Activated CD4-positive, alpha-beta T cell treated with anti-CD3 and anti-CD28 coated beads for 4 hours (primary cell): ENCODE measurements around the gene DAB2IP.

Source experiments
- DNase-seq, 2 donors: peaks; one replicate each; pipeline ENCODE4 v3.0.0-alpha.2; 2020

The DAB2IP gene

GRCh38 chr9:121821326-121821725 is 169.9 kb downstream of the DAB2IP start:
- no peak for DNase-seq

DNA sequence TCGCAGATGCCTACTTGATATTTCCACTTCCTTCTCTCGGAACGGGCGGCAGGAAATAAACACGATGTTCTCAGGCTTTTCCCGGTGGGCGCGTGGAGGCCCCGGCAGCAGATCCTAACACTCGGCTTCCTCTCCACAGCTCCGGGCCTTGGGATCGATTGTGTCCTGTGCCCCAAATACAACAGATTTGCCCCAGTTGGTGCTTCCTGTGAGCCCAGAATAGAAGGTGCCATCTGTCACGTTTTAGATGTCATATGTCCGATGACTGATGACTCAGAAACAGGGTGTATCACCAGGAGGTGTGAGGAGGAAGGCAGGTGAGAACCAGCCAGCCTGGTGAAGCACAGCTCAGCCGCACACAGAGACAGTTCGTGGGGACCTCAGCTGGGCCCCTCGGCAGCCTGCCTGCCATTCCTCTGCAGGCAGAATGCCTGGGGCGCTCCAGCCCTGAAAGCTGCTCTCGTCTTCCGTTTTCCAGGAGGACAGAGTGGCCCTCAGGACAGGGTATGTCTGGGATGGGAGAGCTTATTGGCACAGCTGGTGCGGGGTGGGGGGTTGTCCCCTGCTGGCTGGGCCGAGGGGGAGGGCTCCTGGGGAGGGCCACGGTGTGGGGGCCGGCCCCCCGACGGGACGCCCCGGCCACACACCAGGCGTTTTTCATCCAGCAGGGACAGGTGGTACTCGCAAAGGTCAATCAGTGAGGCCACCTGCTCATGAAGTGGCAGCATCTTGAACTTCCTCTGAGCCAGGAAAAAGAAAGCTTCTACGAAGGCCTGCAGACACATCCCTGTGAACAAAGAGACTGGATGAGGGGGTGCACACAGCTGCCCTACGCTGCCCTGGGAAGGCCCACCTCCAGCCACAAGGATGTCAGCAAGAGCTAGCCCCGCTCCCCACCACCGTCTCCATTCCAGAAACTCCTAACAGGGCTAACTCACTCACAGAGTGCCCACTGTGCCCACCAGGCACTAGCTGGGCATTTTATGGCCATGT is 171.0 kb downstream of the DAB2IP start:
- no peak for DNase-seq

DNA sequence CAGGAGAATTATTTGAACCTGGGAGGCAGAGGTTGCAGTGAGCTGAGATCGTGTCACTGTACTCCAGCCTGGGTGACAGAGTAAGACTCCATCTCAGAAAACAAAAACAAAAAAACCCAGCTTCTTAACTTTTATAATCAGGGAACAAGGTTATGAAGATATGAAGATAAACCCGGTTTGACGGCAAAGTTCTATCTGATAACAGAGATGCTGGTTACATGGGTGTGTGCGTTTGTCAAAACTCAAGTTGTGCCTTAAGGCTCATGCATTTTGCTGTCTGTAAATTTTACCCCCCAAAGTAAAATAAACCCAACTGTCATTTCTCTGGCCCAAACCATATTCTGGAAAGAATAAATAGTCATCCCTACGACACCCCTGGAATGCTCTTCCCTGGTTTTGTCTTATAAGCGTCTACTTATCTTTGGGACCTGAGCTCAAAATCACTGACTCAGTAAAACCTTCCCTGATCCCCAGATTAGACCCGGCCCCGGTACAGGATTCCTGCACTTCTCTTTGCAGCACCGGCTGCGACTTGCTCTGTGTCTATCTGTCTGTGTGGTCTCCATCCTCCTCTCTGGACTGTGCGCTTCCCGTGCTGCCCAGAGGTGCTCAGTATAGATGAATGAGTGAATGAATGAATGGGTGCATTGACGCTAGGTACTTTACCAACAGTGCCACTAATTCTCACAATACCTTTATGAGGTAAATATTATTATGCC is 172.2 kb downstream of the DAB2IP start:
- no peak for DNase-seq

DNA sequence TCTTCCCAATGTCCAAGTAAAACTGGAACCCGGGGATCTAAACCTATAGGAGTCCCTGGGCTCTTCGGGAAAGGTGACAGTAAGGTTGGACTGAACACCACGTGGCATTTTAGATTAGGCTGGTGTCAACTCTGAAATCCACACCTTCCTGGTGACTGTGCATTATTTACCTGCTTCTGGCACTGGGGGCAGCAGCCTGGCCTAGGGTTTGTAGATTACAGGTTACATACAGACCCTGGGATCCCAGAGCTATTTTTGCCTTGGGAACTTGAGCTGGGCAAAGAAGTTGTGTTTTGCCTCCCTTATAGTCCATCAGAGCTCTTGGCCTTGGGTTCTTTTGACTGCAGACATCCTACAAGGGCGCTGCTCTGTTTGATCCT is 173.2 kb downstream of the DAB2IP start:
- DNase-seq = no peak

DNA sequence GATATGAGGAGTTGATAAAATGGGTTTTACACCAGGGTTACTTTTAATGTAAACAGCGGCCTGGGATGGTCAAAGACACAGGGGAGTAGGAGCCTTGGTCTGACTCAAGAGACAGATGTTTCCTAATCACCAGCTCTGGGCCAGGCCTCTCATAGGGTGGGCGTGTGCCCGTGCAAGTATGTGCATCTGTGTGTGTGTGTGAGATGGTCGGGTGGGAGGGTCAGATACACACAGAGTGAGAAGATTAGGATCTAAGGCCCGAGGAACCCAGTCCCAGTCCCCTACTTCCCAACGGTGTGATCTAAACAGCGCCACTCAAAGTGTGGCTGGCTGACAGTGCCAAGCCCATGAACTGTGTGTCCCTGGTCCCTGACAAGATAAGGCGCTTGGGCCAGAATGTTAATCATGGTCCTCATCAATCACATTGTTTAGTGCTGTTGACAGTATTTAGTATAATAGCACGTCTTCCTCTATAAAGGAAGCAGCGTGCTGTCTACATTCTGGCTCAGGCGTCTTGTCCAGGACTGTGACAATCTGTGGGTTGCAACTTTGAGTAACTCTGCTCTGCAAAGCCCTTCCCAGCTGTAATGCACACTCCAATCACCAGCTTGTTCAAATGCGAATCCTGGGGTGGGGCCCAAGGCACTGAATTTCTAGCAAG is 173.7 kb downstream of the DAB2IP start:
- DNase-seq = no peak

DNA sequence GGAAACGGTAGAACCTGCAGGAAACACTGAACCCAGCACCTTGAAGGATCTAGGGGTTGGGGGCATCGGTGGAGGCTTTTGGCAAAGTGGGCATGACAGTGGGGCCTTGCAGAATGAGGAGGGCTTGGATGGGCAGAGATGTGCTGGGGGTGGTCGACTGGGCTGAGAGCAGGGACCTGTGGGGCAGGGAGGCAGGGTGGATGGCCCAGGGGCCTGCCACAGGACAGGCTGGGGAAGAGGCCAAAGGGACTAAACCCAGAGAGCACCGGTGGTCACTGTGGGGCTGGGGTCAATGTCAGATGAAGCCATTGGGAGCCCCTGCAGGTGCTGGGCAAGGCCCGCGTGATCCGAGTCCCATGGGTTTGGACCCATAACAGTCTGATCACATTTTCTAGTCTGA is 175.3 kb downstream of the DAB2IP start:
- no peak for DNase-seq

DNA sequence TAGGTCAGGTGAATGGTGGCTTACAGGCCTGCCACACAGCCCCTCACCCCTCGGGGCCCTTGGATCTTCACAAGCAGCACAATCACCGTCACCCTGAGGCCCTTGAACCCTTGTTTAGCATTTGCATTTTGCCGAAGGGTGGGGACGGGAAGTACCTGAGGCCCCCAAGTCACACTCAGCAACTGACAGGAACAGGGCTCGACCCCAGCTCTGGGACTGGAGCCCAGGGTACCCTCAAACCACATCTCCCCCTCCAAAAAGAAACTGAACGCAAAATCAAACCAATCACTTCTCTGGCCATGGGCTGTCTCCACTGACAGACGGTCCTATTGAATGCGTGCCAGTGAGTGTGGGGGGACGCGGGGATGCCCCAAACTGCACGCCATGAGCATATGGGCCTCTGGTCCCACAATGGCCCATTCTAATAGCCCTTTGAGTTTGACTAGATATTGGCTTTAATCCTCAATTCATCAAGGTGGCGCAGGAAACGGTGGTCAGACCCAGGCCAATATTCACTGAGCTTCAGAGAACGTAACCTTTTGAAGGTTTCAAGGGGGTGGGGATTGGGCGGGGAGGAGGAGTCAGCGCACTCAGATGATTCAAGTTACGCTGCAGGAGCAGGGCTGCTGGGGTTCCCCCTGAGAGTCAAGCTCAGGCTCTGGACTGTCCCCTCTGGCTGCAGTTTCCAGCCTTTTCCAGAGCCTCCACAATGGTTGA is 176.0 kb downstream of the DAB2IP start:
- DNase-seq = no peak

DNA sequence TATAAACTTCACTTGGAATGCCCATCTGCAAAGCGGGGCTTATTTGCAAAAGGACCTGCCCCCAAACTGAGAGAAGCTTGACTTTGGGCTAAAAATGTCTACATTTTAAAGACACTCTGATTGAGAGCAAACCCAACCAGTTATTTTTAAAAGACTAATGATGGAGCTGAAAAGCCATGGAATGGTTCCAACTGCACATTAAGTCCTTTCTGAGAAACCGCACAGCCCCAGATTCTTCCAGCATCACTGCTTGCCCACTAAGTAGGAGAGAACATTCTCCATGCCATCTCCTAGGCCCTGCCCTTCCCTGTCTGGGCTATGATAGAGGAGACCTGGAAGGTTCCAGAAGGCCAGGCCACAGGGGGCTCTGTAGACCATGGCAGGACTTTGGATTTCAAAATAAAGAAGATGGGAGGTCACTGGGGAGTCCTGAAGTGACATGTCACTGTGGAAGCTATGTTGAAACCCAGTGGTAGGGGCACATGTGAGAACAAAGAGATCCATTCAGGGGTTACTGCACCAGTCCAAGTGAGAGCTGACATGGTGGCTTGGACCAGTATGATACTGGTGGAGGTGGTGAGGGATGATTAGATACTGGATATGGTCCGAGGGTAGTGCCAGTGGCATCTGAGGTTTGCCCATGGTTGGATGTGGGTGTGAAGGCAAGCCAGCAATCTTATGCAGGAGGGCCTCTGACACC is 179.2 kb downstream of the DAB2IP start:
- no peak for DNase-seq

GRCh38 chr9:121831869-121832268 is 180.4 kb downstream of the DAB2IP start:
- no peak for DNase-seq

DNA sequence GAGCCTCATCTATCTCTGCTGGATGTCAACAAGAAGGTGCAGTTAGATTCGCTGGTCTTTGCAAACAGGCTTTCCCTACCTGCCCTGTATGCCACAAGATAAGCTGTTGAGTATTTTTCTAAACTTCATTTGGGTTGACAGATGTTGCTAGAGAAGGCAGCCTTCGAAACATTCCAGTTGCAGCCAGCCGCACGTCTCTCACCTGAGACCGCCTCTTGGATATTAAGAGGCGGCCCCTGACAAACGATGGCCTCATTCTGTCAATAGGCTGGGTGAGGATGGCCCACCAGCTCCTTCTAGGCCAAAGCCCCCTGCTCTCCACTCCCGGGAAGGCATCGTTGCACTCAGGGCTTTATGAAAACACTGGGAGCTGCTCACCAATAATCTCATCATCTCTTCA is 181.6 kb downstream of the DAB2IP start:
- DNase-seq = no peak
